ENCODE results near the gene MOB4.

MOB4 gene

DNA sequence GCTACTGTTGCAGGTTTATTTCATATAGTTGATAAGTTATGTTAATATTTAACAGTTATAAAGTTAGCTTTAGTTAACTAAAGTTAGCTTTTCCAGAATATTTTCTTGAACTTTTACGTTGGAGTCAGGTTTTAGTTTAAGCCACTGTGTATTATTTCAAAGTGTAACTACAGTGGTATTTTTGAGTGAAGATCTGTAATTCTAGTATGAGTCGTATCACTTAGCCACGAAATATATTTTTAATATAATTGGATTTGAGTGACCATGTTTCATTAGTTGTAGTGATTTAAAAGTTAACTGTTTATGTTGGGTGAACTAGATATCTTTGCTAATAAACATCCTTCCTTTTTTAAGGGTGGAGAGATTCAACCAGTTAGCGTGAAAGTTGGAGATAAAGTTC is 13.2 kb upstream of the MOB4 start:
- peaks cover 21% of the 10 kb centered on the region for H3K4me1 ChIP-seq (ENCODE audit: insufficient read depth, low read length, poor library complexity, severe bottlenecking)
- no peaks in the 10 kb centered on the region for H3K27me3 ChIP-seq (ENCODE audit: insufficient read depth, low read length, poor library complexity, severe bottlenecking)
- H3K4me3 ChIP-seq (ENCODE audit: low read length, poor library complexity, severe bottlenecking) = peak overlapping the region; percentile 91
- no peak for TF ChIP-seq EZH2phosphoT487 (IDR thresholded peaks at IDR 0.05; ENCODE audit: borderline replicate concordance)
- TF ChIP-seq, protein P1, sequence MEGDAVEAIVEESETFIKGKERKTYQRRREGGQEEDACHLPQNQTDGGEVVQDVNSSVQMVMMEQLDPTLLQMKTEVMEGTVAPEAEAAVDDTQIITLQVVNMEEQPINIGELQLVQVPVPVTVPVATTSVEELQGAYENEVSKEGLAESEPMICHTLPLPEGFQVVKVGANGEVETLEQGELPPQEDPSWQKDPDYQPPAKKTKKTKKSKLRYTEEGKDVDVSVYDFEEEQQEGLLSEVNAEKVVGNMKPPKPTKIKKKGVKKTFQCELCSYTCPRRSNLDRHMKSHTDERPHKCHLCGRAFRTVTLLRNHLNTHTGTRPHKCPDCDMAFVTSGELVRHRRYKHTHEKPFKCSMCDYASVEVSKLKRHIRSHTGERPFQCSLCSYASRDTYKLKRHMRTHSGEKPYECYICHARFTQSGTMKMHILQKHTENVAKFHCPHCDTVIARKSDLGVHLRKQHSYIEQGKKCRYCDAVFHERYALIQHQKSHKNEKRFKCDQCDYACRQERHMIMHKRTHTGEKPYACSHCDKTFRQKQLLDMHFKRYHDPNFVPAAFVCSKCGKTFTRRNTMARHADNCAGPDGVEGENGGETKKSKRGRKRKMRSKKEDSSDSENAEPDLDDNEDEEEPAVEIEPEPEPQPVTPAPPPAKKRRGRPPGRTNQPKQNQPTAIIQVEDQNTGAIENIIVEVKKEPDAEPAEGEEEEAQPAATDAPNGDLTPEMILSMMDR (conservative IDR thresholded peaks at IDR 0.05; ENCODE audit: low read length) = no peak
- H3K4me2 ChIP-seq (ENCODE audit: low read depth, low read length, poor library complexity, severe bottlenecking) = peak overlapping the region; percentile 99
- H3K36me3 ChIP-seq (ENCODE audit: insufficient read depth, low read length) = peaks cover 16% of the 10 kb centered on the region
- no peaks in the 10 kb centered on the region for H3K9me3 ChIP-seq (ENCODE audit: insufficient read depth, low read depth, low read length)
- H3K9me2 ChIP-seq (replicated peaks; ENCODE audit: low read depth, low read length) = no peaks in the 10 kb centered on the region
- no peaks in the 10 kb centered on the region; the same call in 1 of the 2 replicates for H3F3A ChIP-seq (ENCODE audit: low read depth)
- peak overlapping the region; percentile 89 for H3K9ac ChIP-seq (ENCODE audit: low read depth, low read length, poor library complexity, severe bottlenecking)
- H2AFZ ChIP-seq (ENCODE audit: low read length) = no peak overlapping the region
- peaks cover 75% of the 10 kb centered on the region for H3K79me2 ChIP-seq (ENCODE audit: insufficient read depth, low read length)
- H4K20me1 ChIP-seq (ENCODE audit: insufficient read depth, low read length, poor library complexity, severe bottlenecking) = peaks cover 46% of the 10 kb centered on the region

DNA sequence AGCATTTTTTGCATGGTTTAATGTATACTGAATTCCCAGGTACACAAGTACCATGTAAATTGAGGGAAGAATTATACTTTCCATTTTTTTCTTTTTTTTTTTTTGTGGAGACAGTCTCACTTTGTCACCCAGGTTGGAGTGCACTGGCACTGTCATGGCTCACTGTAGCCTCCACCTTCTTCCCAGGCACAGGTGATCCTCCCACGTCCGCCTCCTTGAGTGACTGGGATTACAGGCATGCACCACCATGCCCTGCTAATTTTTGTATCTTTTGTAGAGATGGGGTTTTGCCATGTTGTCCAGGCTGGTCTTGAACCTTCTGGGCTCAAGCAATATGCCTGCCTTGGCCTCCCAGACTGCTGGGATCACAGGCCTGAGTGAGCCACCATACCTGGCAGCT is 11.9 kb upstream of the MOB4 start:
- peak overlapping the region; percentile 31 for H3K4me3 ChIP-seq (ENCODE audit: low read length, poor library complexity, severe bottlenecking)
- peak overlapping the region; percentile 99 for H3K4me2 ChIP-seq (ENCODE audit: low read depth, low read length, poor library complexity, severe bottlenecking)
- peaks cover 33% of the 10 kb centered on the region for H4K20me1 ChIP-seq (ENCODE audit: insufficient read depth, low read length, poor library complexity, severe bottlenecking)
- H3K9me3 ChIP-seq (ENCODE audit: insufficient read depth, low read depth, low read length) = no peaks in the 10 kb centered on the region
- TF ChIP-seq, protein P1 (conservative IDR thresholded peaks at IDR 0.05; ENCODE audit: low read length) = no peak
- no peak overlapping the region for H2AFZ ChIP-seq (ENCODE audit: low read length)
- peaks cover 12% of the 10 kb centered on the region for H3K4me1 ChIP-seq (ENCODE audit: insufficient read depth, low read length, poor library complexity, severe bottlenecking)
- peaks cover 11% of the 10 kb centered on the region for H3K36me3 ChIP-seq (ENCODE audit: insufficient read depth, low read length)
- H3K9ac ChIP-seq (ENCODE audit: low read depth, low read length, poor library complexity, severe bottlenecking) = no peak overlapping the region
- no peaks in the 10 kb centered on the region; the same call in 1 of the 2 replicates for H3F3A ChIP-seq (ENCODE audit: low read depth)
- H3K79me2 ChIP-seq (ENCODE audit: insufficient read depth, low read length) = peaks cover 62% of the 10 kb centered on the region
- H3K9me2 ChIP-seq (replicated peaks; ENCODE audit: low read depth, low read length) = no peaks in the 10 kb centered on the region
- no peaks in the 10 kb centered on the region for H3K27me3 ChIP-seq (ENCODE audit: insufficient read depth, low read length, poor library complexity, severe bottlenecking)

DNA sequence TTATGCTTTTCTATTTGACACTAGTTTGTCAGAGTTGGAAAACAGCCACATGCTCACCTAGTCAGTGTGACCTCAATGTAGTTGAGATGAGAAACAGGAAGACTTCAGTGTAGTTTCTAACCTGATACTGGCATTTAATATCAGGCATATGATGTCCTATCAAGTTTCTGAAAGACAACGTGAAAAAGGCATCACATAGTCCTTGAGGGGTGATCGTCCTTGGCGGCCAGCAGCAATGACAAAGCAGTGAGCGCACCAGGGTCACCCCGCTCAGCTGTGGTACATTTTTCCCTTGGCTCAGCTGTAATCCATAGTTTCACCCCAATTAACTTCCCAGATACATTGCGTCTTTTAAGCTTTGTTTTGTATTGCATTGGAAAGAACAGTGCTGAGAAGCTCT is 11.4 kb upstream of the MOB4 start:
- Histone ChIP-seq H3F3A (ENCODE audit: low read depth) (no peaks in the 10 kb centered on the region; the same call in 1 of the 2 replicates), H2AFZ (ENCODE audit: low read length) (no peak overlapping the region), H3K9me3 (ENCODE audit: insufficient read depth, low read depth, low read length) (no peaks in the 10 kb centered on the region), H3K4me3 (ENCODE audit: low read length, poor library complexity, severe bottlenecking) (no peak overlapping the region), H3K9ac (ENCODE audit: low read depth, low read length, poor library complexity, severe bottlenecking) (no peak overlapping the region), H4K20me1 (ENCODE audit: insufficient read depth, low read length, poor library complexity, severe bottlenecking) (peaks cover 30% of the 10 kb centered on the region), H3K79me2 (ENCODE audit: insufficient read depth, low read length) (peaks cover 57% of the 10 kb centered on the region), H3K4me1 (ENCODE audit: insufficient read depth, low read length, poor library complexity, severe bottlenecking) (peaks cover 12% of the 10 kb centered on the region), H3K4me2 (ENCODE audit: low read depth, low read length, poor library complexity, severe bottlenecking) (no peak overlapping the region), H3K27me3 (ENCODE audit: insufficient read depth, low read length, poor library complexity, severe bottlenecking) (no peaks in the 10 kb centered on the region), H3K36me3 (ENCODE audit: insufficient read depth, low read length) (peaks cover 11% of the 10 kb centered on the region), H3K9me2 (replicated peaks; ENCODE audit: low read depth, low read length) (no peaks in the 10 kb centered on the region)
- TF ChIP-seq EZH2phosphoT487 (IDR thresholded peaks at IDR 0.05; ENCODE audit: borderline replicate concordance) = no peak
- TF ChIP-seq, protein P1 (conservative IDR thresholded peaks at IDR 0.05; ENCODE audit: low read length) = no peak

All from Loucy (cell line).